Tibial artery (tissue), 4 donors: ENCODE results near the gene ERC2.

Experiments
- DNase-seq, 2 donors: peaks; one replicate each; pipeline ENCODE4 v3.0.0-alpha.2; 2019
- H3K27ac ChIP-seq, 2 donors: fragments of 200-600 bp; sonication (generic) in 1 of 2; 1 replicate in 1 of 2; 2 replicates in 1 of 2; pipeline ENCODE4 v1.5.1; 2018 to 2019; ENCODE audit warnings: mild to moderate bottlenecking in 1 of 2
- H3K27me3 ChIP-seq, 2 donors: fragments of 200-600 bp; sonication (generic) in 1 of 2; one replicate each; pipeline versions ENCODE4 v1.5.1 to v1.6.0; 2016 to 2019
- H3K36me3 ChIP-seq, 3 donors: fragments of 200-600 bp; sonication (generic) in 2 of 3; one replicate each; pipeline ENCODE4 v1.5.1; 2016 to 2019; ENCODE audit warnings: mild to moderate bottlenecking in 2 of 3
- H3K4me1 ChIP-seq, 4 donors: fragments of 200-600 bp; sonication (generic) in 2 of 4; 1 replicate in 3 of 4; 2 replicates in 1 of 4; pipeline ENCODE4 v1.5.1; 2016 to 2019
- H3K4me3 ChIP-seq, 2 donors: fragments of 200-600 bp; sonication (generic) in 1 of 2; 1 replicate in 1 of 2; 2 replicates in 1 of 2; pipeline ENCODE4 v1.5.1; 2018 to 2019; ENCODE audit warnings: mild to moderate bottlenecking in 2 of 2
- H3K9me3 ChIP-seq, 3 donors: fragments of 200-600 bp; sonication (generic) in 1 of 3; one replicate each; pipeline ENCODE4 v1.5.1; 2016 to 2019
- intact Hi-C: fragments of 100-400 bp; cut with DNase I; formaldehyde crosslinking; loops from one replicate; pipeline ENCODE4 v1.15.0; 2023; ENCODE audit warnings: low total_unique reads
- TF ChIP-seq, protein P1 (sequence below), 2 experiments: fragments of 200-600 bp in 1 of 2; fragments of 450-650 bp in 1 of 2; IDR thresholded peaks; one replicate each; pipeline ENCODE4 v1.5.1; 2017 to 2019; ENCODE audit warnings: antibody characterized with exemption in 2 of 2, mild to moderate bottlenecking in 1 of 2, moderate library complexity in 1 of 2

The ERC2 gene

GRCh38 chr3:55766753-55767152 is 701.5 kb downstream of the ERC2 start:
- H3K9me3 ChIP-seq, result no peaks in the 10 kb centered on the region
- H3K4me1 ChIP-seq, result no peaks in the 10 kb centered on the region
- no peak overlapping the region for H3K4me3 ChIP-seq
- TF ChIP-seq, protein P1, sequence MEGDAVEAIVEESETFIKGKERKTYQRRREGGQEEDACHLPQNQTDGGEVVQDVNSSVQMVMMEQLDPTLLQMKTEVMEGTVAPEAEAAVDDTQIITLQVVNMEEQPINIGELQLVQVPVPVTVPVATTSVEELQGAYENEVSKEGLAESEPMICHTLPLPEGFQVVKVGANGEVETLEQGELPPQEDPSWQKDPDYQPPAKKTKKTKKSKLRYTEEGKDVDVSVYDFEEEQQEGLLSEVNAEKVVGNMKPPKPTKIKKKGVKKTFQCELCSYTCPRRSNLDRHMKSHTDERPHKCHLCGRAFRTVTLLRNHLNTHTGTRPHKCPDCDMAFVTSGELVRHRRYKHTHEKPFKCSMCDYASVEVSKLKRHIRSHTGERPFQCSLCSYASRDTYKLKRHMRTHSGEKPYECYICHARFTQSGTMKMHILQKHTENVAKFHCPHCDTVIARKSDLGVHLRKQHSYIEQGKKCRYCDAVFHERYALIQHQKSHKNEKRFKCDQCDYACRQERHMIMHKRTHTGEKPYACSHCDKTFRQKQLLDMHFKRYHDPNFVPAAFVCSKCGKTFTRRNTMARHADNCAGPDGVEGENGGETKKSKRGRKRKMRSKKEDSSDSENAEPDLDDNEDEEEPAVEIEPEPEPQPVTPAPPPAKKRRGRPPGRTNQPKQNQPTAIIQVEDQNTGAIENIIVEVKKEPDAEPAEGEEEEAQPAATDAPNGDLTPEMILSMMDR (IDR thresholded peaks at IDR 0.05), result no peak
- no peak for DNase-seq
- H3K27me3 ChIP-seq, result peaks cover 0 to 4% of the 10 kb centered on the region in 2 donors
- H3K36me3 ChIP-seq, result no peaks in the 10 kb centered on the region
- no peak overlapping the region for H3K27ac ChIP-seq
- intact Hi-C loops, result no loop called here

GRCh38 chr3:55765906-55766701 is 702.2 kb downstream of the ERC2 start:
- Histone ChIP-seq H3K4me1 (no peaks in the 10 kb centered on the region), H3K27ac (no peak overlapping the region), H3K9me3 (no peaks in the 10 kb centered on the region), H3K4me3 (no peak overlapping the region), H3K27me3 (peaks cover 0 to 4% of the 10 kb centered on the region in 2 donors), H3K36me3 (no peaks in the 10 kb centered on the region)
- no peak for DNase-seq
- TF ChIP-seq, protein P1 (IDR thresholded peaks at IDR 0.05), result no peak
- intact Hi-C loops, result no loop called here

DNA sequence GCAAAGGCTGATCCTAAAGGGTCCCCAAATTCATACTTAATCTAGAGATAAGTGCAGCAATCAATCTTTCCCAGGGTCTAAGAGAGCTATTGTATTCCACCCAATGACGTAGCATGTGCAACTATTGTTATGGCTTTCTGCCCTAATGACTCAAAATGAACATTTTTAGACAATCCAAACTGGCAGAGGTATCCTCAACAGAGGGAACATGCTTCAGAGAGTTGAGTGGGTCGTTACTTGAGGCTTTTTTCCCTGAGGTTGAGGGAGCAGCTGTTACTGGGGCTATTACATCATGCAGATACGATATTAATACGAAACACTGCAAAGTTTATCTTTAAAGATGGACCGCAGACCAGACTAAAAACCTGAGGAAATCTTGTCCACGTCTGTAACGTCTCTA is 702.9 kb downstream of the ERC2 start:
- Histone ChIP-seq H3K4me3 (no peak overlapping the region), H3K27me3 (peaks cover 0 to 4% of the 10 kb centered on the region in 2 donors), H3K9me3 (no peaks in the 10 kb centered on the region), H3K4me1 (no peaks in the 10 kb centered on the region), H3K27ac (no peak overlapping the region), H3K36me3 (no peaks in the 10 kb centered on the region)
- TF ChIP-seq, protein P1 (IDR thresholded peaks at IDR 0.05), result no peak
- no peak for DNase-seq
- intact Hi-C loops, result no loop called here

- DNase-seq, result no peak
- no peaks in the 10 kb centered on the region for H3K36me3 ChIP-seq
- intact Hi-C loops, result no loop called here
- TF ChIP-seq, protein P1 (IDR thresholded peaks at IDR 0.05), result no peak
- H3K27ac ChIP-seq, result no peak overlapping the region
- no peaks in the 10 kb centered on the region for H3K9me3 ChIP-seq
- H3K27me3 ChIP-seq, result no peaks in the 10 kb centered on the region
- no peaks in the 10 kb centered on the region for H3K4me1 ChIP-seq
- H3K4me3 ChIP-seq, result no peak overlapping the region
Measured at GRCh38 chr3:55756976-55757375, 711.3 kb downstream of the ERC2 start.

DNA sequence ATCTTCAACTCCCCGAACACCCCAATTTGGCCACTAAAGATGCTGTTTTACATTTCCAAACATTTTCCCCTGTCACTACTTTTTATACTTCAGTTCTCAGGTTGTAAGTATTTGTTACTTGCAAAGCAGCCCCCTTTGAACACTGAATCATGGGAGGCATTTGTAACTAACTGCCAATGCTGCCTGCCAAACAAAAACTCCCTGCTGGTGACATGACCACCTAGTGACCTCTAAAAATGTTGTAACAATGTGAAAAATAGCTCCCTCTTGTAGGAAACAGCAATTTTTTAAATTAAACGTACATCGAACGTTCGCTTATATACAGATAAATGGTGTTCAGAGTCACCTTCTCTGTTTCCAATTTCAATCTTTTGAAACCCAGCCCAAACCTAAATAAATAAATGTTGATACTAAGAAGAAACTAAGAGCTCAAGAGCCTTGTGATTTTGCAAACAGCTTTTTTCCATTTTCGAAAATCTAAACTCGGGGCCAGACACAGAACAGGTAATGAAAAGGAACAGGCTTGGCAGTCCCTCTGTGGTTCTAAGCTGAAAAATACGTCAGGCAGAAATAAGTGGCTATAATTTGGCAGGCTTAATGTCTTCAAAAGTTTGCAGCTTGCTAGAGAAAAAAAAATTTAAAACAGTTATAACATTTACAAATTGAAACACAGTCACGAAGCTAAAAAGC is 712.6 kb downstream of the ERC2 start:
- H3K27me3 ChIP-seq, result no peaks in the 10 kb centered on the region
- no peak overlapping the region for H3K27ac ChIP-seq
- DNase-seq, result no peak
- H3K4me1 ChIP-seq, result no peaks in the 10 kb centered on the region
- H3K36me3 ChIP-seq, result no peaks in the 10 kb centered on the region
- H3K9me3 ChIP-seq, result no peaks in the 10 kb centered on the region
- no peak overlapping the region for H3K4me3 ChIP-seq
- TF ChIP-seq, protein P1 (IDR thresholded peaks at IDR 0.05), result no peak
- intact Hi-C loops, result no loop called here
